T-helper 1 cell treated with Interleukin-12 subunit alpha and Interleukin-12 subunit beta and Interleukin-4 antibody, amounts not matched to agents 30 ng/mL and 1 ng/mL, for 36 hours (primary cell): Measurements from ENCODE around the gene KCNQ1. TPM values are rescaled to one million over a fixed set of nuclear protein-coding genes. Genes with fewer than 3 reads are reported as not detected.

Experiments used
- intact Hi-C: fragments of 100-400 bp; cut with micrococcal nuclease; formaldehyde crosslinking; loops from one replicate; pipeline ENCODE4 v1.15.1; 2024
- total RNA-seq: library from RNA; stranded (reverse); gene quantifications from 2 replicates; pipeline ENCODE4 v1.2.3, GENCODE V29; 2022

KCNQ1 gene
- total RNA-seq, 1 donor from 2014 or later: 16.9 TPM

DNA sequence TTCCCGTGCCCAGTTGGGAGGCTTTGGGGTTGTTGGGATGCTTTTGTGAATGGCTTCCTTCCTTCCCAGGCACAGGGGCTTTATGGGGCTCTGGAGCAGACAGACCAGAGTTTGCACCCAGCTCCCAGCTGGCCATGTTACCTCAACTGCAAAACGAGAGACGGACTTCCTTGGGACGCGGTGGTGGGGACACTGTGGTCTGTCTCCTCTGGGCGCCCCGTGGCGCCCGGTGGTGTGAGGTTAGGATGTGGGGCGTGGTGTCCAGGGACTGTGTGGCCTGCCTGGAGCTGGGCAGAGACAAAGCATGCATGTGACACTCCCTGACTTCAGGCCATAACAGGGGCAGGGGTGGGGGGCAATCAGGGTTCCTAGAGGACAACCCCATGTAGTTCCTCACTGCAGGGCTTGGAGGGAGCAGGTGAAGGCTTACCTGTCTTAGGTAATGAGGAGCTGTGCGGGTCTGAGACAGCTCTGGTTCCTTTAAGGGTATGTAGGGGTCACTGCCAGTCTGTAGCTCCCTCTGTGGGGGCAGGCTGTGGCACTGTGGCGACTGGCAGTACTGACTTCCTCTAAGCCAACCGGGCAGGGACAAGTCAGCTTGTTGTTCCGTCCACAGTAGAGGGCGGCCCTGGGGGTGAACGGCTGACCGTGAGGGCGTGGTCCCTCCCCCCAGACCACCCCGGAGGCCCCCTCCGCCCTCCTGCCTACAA, 14.4 kb downstream of the KCNQ1 start:
- intact Hi-C loops: no loop called here

DNA sequence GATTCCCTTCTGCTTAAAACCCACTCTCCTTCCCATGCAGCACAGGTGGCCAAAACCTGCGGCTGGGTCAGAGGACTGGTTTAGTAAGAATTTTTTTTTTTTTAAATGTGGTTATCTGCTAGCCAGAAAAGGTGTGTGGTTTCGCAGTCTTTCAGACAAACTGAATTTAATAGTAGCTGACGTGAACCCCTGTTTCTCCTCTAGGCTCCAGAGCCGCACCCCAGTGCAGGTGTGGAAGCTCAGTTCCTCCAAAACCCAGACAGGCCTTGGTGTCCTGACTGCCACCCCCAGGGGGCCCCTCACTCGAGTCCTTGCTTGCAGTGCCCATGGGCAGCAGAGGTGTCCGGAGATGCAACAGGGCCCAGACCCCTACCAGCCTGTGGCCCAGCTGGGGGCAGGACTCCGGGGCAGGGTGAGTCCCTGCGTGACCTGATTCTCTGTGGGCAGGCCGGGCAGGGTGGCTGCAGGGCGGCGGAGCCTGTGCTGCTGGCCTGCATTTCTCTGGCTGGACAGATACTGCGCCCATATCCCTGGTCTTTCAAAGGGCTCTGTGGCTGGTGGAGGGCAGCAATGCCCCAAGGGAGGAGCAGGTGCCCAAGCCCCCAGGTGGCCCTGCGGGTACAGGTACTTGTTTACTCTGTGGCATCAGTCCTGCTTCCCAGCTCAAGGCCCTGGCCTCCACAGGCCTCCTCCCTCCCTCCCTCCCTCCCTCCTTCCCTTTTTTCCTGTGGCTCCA, 15.2 kb downstream of the KCNQ1 start:
- intact Hi-C loops: no loop called here

DNA sequence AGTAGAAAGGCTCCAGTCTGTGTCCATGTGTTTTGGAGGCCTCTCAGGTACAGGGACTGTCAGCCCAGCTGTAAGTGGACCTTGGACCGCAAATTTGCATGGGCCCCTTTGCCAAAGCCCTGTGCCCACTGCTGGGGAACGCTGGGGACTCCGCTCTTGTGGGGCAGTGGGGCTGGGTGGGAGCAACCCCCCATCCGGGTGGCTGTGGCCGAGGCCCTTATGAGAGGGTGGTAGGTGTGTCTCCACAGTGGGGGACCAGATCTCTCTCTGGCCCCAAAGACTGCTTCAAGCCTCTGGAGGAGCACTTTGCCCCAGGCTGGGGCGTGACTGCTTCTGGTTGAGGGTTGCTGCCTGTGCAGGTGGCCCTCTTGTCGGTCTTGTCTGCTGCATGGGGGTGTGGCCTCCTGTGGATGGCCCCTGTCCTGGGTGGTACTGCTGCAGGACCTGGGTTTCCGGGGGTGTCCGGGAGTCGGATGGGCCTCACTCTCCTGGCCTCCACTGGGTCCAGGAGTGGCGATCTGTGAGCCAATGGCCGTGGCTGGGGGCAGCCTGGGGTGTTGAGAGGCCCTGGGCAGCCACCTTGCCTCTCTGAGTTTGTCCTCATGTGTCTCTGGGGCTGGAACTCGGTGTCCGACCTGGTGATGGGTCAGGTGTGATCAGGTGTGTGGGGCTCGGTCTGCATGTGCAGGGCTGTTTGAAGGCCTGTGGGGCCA, 15.9 kb downstream of the KCNQ1 start:
- intact Hi-C loops: no loop called here

DNA sequence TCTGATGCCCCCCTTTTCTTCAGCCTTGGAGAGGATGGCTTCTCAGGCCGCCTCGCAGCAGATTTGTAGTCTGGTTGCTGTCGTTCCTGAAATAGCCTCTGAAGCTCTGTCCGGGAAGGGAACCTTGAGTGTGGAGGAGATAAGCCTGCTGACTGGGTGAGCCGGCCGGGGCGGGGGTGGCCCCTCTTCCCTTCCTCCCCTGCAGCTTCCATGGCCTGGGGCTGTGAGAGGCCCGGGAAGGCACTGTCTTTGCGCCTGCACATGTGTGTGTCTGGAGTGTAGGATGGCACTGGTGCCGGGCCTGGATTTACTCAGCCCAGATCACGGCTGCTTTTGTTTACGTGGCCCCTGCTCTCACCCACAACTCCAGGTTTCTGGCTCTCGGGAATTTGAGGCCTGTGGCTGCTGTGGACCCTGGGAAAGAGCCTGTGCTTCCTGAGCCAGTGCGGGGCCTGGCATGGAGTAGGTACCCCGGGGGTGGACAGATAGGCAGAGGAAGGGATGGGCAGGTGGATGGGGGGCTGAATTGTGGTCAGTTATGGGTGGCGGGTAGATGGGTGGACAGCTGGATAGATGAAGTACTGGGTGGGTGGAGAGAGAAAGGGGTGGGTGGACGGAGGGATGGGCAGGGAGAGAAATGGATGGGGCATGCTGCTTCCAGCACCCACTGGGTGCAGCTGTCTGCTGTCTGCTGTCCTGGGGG, 16.6 kb downstream of the KCNQ1 start:
- intact Hi-C loops: no loop called here

DNA sequence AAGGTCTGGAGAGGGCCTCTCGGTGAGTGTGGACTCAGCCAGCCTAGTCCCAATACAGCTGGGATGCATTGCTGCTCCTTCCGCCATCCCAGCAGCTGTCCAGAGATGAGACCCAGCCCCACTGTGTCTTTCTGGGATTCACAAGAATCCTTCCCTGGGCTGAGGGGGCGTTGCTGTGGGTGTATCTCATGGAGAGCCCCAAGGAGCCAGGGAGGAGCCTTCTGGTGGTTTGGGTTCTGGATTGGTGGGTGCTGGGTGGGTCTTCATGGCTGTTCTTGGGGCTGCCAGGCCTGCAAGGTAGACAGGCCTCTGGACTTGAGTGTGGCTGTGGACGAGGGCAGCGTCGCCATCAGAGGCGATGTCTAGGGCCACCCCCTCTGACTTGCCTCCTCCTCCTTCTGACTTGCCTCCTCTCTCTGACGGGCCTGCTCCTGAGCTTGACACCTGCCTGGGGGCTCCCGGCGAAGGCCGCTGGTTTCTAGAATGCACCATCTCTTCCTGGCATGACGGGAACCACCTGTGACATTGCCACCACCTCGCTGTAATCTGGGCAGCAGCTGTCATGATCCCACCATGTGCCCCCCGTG, 17.2 kb downstream of the KCNQ1 start:
- intact Hi-C loops: no loop called here

DNA sequence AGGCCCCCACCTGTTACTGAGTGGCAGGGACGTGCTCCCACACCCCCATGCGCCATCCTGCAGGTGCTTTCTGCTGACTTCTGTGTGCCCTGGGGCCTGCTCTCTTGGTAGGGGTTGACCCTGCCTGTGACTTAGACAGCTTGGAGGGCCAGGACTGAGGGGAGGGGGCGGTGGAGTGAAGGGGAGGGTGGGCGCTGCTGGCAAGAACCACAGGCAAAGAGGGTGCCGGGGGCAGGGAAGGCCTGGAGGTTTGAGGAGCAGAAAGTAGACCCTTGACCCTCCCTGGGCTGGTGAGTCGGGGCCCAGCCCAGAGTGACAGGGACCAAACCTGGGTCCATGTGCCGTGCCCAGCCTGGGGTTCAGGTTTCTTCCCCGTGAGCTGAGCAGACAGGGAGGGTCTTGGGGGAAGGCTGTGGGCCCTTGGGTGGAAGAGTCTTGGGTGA, 17.8 kb downstream of the KCNQ1 start:
- intact Hi-C loops: no loop called here

DNA sequence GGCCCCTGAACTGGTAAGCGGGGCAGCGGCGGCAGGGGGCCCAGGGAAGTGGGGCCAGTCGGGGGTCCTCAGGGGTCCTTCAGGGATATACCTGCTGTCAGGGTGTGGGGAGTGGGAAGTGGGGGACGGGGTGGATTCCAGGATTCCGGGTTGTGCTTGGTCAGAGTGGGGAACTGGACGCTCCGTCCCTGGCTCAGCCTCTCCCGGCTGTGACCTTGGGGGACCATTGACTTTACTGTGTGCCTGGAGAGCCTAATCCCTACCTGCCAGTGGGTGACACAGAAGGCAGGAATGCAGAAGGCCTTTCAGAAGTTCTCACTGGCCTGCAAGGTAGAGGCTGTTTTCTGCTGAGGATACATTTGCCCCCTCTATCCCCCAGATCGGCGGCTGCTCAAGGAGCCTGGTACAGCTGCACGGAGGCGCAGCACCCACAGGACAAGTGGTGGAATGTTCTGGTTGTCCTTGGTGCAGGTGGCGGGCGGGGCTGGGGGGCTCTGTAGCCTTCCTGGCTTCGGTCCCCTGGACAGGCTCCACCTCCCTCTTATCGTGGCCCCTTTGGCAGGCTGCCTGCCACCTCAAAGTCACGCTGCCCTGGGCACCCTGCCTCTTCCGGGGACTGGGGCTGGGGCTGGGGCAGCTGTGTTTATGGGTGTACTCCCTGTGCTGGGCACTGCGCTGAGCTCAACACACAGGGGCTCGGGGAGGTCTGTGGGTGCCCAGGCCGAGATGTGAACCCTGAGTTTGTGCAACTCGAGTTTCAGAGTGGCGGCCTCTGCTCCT, 18.4 kb downstream of the KCNQ1 start:
- intact Hi-C loops: no loop called here

DNA sequence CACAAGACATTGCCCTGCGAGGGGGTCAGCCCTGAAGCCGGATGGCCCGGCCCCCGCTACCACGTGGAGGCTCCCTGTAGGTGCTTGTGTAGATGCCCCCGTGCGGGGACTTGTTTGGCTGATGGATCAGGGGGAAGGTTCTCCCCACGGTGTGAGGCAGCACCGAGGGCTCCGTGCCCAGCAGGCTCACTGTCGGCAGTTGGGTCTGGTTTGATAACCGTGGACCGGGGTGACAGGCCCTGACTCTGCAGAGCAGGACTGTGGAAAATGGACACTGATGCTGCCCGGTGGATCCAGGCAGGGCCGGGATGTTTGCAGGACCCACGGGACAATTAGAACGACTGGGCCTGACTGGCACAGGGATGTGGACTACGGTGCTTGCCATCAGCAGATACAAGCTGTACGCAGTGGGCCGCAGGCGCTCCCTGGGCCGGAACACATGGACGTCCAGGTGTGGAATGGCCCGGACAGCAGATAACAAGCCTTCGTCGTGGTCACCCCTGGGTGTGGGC, 19.0 kb downstream of the KCNQ1 start:
- intact Hi-C loops: no loop called here

DNA sequence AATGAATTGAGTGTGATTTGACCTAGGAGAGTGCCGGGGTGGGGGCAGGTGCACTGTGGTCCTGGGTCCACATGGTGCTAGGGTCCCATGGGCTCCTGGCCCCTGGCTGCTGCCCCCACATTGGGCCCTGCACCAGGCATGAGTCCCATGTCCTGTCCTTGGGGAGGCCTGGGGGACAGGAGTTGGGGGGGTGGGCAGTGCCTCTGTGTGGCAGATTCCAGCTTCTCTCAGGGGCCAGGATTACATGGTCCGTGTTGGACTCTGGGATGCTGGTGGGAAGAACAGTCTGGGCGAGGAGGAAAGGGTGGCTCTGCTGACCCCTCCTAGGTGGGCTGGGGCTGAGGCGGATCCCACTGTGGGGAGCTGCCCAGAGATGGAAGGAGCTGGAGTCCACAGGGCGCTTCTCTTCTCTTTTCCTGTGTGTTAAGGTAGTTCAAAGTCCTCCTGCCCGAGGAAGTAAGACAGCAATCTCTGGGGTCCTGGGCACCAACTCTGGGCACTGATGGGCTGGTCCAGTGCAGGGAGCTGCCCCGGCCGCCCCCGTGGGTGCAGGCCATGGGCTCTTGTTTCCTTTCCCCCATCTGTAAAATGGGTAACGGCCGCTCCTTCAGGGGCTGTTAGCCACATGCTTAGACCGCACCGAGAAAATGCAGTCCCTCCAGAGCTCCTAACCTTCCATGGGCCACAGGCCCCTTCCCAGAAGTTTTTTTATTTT, 19.8 kb downstream of the KCNQ1 start:
- intact Hi-C loops: no loop called here

DNA sequence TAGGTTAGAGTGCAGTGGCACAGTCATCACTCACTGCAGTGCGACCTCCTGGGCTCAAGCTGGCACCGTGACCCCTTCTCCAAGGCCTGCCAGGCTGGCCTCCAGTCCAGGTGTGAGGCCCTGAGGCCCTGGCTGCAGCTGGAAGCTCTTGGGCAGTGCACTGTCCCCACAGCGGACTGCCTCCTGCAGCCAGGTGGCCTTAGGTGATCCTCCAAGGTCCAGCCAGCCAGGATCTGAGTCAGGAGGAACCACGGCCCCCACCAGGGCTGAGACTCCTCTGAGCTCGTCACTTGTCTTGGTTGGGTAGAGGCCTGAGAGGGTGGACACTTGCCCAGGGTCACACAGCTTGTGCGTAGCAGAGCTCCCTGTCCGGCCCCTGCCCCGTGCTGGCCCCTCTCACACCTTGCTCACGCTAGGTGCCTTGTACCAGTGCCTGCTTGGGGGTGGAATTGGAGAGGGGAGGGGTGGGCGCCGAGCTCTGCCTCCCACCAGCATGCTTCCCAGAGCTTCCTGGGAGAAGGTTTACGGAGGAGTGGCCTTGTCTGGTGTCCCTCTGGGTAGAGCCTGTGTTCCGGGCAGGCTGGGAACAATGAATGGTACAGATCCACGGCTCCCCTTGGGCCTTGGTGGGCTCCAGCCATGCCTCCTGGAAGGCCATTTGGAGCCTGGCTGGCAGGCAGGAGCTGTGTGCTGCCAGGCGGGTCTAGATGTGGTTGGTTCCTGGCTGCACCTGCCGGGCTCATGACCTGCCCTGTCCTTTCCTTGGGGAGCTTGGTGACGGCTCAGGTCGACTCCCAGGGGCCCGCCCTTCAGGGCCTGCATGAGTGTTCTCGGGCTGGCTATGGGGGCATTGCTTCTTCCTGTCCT, 20.6 kb downstream of the KCNQ1 start:
- intact Hi-C loops: no loop called here

DNA sequence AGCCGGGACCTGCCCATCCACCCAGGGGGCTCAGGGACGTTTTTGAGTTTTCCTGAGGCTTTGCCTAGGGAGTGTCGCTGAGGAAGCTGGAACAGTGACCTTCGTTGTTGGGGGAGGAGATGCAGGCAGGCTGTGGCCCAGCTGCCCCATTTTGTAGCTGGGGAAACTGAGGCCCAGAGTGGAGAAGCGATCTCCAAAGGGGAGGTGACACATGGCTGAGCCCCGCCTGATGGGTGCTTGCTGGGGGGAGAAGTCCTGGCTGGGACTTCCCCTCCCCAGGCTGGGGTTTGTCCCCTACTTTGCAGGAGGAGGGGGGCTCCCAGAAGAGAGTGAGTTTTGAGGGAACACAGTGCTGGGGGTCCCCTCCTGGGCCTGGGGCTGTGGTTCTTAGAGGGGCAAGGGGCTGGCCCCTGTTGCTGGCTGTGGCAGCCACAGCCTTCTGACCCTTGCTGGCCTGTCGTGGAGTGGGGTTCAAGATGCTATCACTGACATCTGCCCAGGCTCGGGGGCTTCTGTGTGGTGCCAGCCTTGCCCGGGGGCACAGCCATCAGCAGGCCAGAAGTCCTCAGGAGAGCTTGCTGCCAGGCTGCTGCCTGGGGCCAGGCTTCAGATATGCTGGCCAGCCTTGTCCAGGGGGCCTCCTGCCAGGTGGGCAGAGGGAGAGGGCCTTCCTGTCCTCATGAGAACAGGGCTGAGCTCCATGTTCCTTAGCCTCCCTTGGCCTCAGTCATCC, 21.4 kb downstream of the KCNQ1 start:
- intact Hi-C loops: no loop called here

DNA sequence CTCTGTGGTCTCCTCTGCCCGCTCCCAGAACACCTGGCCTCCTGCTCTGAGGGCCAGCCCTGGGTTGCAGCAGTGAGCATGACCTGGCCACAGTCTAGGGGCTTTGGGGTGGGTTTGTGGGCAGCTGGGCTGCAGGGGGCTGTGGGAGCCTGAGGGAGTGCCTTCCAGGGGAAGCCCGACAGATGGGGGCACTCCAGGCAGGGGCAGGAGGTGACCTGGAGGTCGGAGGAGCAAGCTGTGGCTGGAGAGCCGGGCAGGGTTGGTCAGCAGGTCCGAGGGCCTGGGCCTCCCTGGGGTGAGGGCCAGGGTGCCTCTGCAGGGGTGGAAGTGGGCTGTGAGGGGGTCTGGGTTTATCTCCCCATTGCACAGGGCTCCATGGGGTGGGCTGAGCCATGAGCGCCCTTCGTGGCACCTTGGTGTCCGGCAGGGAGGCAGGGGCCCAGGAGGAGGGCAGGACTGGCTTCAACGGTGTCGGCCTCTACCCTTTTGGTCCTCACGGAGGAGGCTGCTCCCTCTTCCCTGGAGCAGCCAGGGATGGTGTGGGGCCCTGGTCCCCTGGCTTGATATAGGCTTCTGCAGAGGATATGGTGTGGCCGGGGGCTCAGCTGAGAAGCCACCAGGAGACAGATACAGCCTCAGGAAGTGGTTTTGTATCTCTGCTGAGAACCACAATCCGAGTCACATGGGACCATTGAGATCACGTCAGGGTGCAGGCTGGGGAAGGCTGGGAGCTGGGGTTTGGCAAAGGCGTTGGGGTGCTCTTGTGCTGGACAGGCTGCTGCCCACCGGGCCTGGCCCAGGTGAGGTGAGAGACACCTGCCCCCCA, 22.3 kb downstream of the KCNQ1 start:
- intact Hi-C loops: loop anchor here (1.0 kb wide), 3 partner anchors 20 to 67 kb away; partner anchors contain the start of gene TSSC4

DNA sequence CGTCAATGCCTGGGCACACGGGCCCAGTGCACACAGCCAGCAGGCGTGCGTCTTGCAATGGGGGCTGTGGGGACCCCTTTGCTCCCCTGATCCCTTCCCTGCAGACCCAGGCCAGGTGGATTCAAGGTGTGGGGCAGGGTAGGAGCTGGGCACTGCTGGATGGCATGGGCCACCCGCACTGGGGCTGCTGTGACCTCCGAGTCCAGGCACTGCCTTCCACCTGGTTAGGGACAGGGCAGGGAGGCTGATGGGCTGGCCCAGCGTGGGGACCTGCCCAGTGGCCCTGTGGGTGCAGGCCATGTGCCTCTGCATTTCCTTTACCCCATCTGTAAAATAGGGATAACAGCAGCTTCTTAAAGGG, 22.9 kb downstream of the KCNQ1 start:
- intact Hi-C loops: loop anchor here (1.0 kb wide), 3 partner anchors 20 to 67 kb away; partner anchors contain the start of gene TSSC4

DNA sequence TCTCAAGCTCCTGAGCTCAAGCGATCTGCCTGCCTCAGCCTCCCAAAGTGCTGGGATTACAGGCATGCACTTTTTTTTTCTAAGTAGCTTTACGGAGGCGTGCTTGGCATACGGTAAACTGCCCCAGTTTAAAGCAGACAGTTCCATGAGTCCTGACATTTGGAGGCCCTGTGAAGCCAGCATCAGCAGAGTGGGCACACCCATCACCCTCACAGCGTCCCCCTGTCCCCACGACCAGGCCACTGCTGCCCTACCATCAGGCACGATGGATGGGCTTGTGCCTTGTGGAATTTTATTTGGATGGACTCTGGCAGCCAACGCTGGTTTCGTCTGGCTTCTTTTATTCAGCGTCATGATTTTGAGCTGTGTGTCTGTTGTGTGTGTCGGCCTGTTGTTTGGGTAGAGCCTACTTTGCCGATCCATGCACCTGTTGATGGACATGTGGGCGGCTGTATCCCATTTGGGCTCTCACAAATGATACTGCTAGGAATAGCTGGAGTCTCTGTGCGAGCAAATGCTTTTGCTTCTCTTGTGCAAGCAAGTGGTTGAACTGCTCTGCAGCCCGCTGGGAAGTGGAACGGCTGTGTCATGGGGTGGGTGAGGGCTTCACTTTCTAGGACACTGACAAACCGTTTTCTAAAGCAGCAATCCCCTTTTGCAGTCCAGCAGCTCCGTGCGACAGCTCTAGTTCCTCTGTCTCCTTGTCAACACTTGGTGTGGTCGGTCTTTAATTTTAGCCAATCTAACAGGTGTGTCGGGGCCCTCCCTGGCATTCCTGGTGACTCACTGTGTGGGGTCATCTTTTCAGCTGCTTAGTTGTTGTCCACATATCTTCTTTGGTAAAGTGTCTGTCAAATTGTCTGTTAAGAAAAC, 23.8 kb downstream of the KCNQ1 start:
- intact Hi-C loops: no loop called here

DNA sequence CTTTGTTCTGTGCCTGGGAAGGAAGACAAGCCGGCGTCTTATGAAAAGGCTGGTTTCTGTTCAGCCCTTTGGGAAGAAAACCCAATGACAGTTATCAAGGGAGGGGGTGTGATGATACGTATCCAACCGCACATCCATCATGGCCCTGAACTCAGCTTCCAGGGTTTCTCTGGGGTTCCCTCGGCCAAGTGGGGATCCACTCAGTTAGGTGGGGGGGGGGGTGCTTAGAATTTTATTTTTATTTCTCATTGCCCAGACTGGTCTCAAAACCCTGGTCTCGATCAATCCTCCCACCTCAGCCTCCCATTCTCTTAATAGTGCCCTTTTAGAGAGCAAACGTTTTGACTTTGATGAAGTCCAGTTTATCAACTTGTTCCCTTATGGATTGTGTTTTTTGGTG, 25.7 kb downstream of the KCNQ1 start:
- intact Hi-C loops: no loop called here
